ENCODE results near the gene PHF19. TPM values are rescaled to one million over a fixed set of nuclear protein-coding genes. Genes with fewer than 3 reads are reported as not detected.

The PHF19 gene
- 10 to 100 TPM; 11.6 to 14.5 TPM for total RNA-seq
- long read RNA-seq, partial matches to known transcripts = 3 of 4 reads
- long read RNA-seq, other reads (novel, unspliced or antisense) = 1 of 4 reads

GRCh38 chr9:120876842-120877240 is at the start of gene PHF19:
Gene PHF19, minus strand, starts transcription at chr9:120877188. Its CDS starts 2,447 bp downstream, at chr9:120874741.
- intact Hi-C loops (cut with DNase I, micrococcal nuclease) = no loop called here
- DNase-seq (peak in 1 of 2 donors; percentile 51), ATAC-seq (peak; percentile 17)

GRCh38 chr9:120926397-120926928 is 49.5 kb upstream of the PHF19 start, which contains the start of gene TRAF1:
Gene TRAF1, minus strand, starts transcription at chr9:120926796. Its CDS starts 721 bp downstream, at chr9:120926075.
- ATAC-seq = no peak
- no peak for DNase-seq
- intact Hi-C loops (cut with DNase I, micrococcal nuclease) = no loop called here

- no peak for DNase-seq
- intact Hi-C loops (cut with DNase I, micrococcal nuclease) = no loop called here
- ATAC-seq = no peak
These were observed 48.8 kb upstream of the PHF19 start for GRCh38 chr9:120925535-120926396.

GRCh38 chr9:120924698-120925534 is 47.9 kb upstream of the PHF19 start:
- no peak for ATAC-seq
- intact Hi-C loops (cut with DNase I, micrococcal nuclease) = no loop called here

GRCh38 chr9:120923620-120924328 is 46.8 kb upstream of the PHF19 start:
- ATAC-seq (no peak), DNase-seq (no peak)
- intact Hi-C loops (cut with DNase I, micrococcal nuclease) = no loop called here

More at GRCh38 chr9:120924698-120925534, 47.9 kb upstream of the PHF19 start:
- no peak for DNase-seq

GRCh38 chr9:120922404-120923195 is 45.6 kb upstream of the PHF19 start:
- ATAC-seq (no peak), DNase-seq (no peak)
- intact Hi-C loops (cut with DNase I, micrococcal nuclease) = no loop called here

- intact Hi-C loops (cut with DNase I, micrococcal nuclease) = no loop called here
- ATAC-seq (no peak), DNase-seq (no peak)
These were observed 44.7 kb upstream of the PHF19 start for GRCh38 chr9:120921661-120922181.

GRCh38 chr9:120920806-120921178 is 43.8 kb upstream of the PHF19 start:
- intact Hi-C loops (cut with DNase I, micrococcal nuclease) = no loop called here
- no peak for ATAC-seq

GRCh38 chr9:120919843-120920805 is 43.1 kb upstream of the PHF19 start:
- DNase-seq (no peak), ATAC-seq (no peak)
- intact Hi-C loops (cut with DNase I, micrococcal nuclease) = no loop called here

More at GRCh38 chr9:120920806-120921178, 43.8 kb upstream of the PHF19 start:
- DNase-seq = no peak

- DNase-seq = no peak
- intact Hi-C loops (cut with DNase I, micrococcal nuclease) = no loop called here
- no peak for ATAC-seq
These were observed 42.2 kb upstream of the PHF19 start for GRCh38 chr9:120918931-120919842.

- DNase-seq (no peak), ATAC-seq (no peak)
- intact Hi-C loops (cut with DNase I, micrococcal nuclease) = no loop called here
These were observed 41.2 kb upstream of the PHF19 start for GRCh38 chr9:120917929-120918762.

- ATAC-seq (no peak), DNase-seq (no peak)
- intact Hi-C loops (cut with DNase I, micrococcal nuclease) = no loop called here
These were observed 40.2 kb upstream of the PHF19 start for GRCh38 chr9:120916991-120917880.

- intact Hi-C loops (cut with DNase I, micrococcal nuclease) = no loop called here
- DNase-seq (no peak), ATAC-seq (no peak)
These were observed 39.6 kb upstream of the PHF19 start for GRCh38 chr9:120916588-120916987.
